Measurements from ENCODE around the gene CCR8. TPM values are rescaled to one million over a fixed set of nuclear protein-coding genes. Genes with fewer than 3 reads are reported as not detected.
"Not testable (repeated sequence)": the region's sequence is repeated elsewhere in the genome, so short reads cannot be mapped to it uniquely, and the experiment has no call there.

CCR8 gene
- total RNA-seq, 2 donors from 2014 or later, result not detected

GRCh38 chr3:39315420-39315819, 14.1 kb upstream of the CCR8 start:
- Histone ChIP-seq H3K27ac (no peak overlapping the region), H3K36me3 (no peaks in the 10 kb centered on the region), H3K9me3 (peaks cover 0 to 7% of the 10 kb centered on the region in 2 donors), H3K4me1 (no peaks in the 10 kb centered on the region), H3K4me3 (no peak overlapping the region), H3K27me3 (no peaks in the 10 kb centered on the region)
- TF ChIP-seq CTCF (IDR thresholded peaks at IDR 0.05), result no peak
- DNase-seq (ENCODE audit: low spot score), result no peak

- H3K4me3 ChIP-seq, result no peak overlapping the region
- H3K27me3 ChIP-seq, result no peaks in the 10 kb centered on the region
- H3K9me3 ChIP-seq, result peaks cover 0 to 7% of the 10 kb centered on the region in 2 donors
- H3K27ac ChIP-seq, result no peak overlapping the region
- H3K4me1 ChIP-seq, result no peaks in the 10 kb centered on the region
- DNase-seq (ENCODE audit: low spot score), result no peak
- no peaks in the 10 kb centered on the region for H3K36me3 ChIP-seq
- TF ChIP-seq CTCF (IDR thresholded peaks at IDR 0.05), result no peak
Measured at GRCh38 chr3:39317571-39318169, 11.8 kb upstream of the CCR8 start.

- TF ChIP-seq CTCF (IDR thresholded peaks at IDR 0.05), result no peak
- Histone ChIP-seq H3K4me1 (no peaks in the 10 kb centered on the region), H3K36me3 (no peaks in the 10 kb centered on the region), H3K4me3 (no peak overlapping the region), H3K27ac (no peak overlapping the region), H3K9me3 (peaks cover 0 to 7% of the 10 kb centered on the region in 2 donors), H3K27me3 (no peaks in the 10 kb centered on the region)
- DNase-seq (ENCODE audit: low spot score), result no peak
Measured at GRCh38 chr3:39318301-39318700, 11.2 kb upstream of the CCR8 start.

- H3K27ac ChIP-seq, result no peak overlapping the region
- TF ChIP-seq CTCF (IDR thresholded peaks at IDR 0.05), result no peak
- no peak overlapping the region for H3K4me3 ChIP-seq
- no peaks in the 10 kb centered on the region for H3K4me1 ChIP-seq
- H3K9me3 ChIP-seq, result peaks cover 0 to 6% of the 10 kb centered on the region in 2 donors
- H3K36me3 ChIP-seq, result no peaks in the 10 kb centered on the region
- no peak for DNase-seq (ENCODE audit: low spot score)
- H3K27me3 ChIP-seq, result no peaks in the 10 kb centered on the region
Measured at GRCh38 chr3:39319249-39319648, 10.3 kb upstream of the CCR8 start.

- not testable (repeated sequence) for H3K27me3 ChIP-seq; H3K27ac ChIP-seq; DNase-seq (ENCODE audit: low spot score); H3K36me3 ChIP-seq; H3K4me1 ChIP-seq; H3K4me3 ChIP-seq; H3K9me3 ChIP-seq
Measured at GRCh38 chr3:39321574-39321983, 7.9 kb upstream of the CCR8 start.

GRCh38 chr3:39322209-39322715, 7.2 kb upstream of the CCR8 start:
- not testable (repeated sequence) for H3K27ac ChIP-seq; DNase-seq (ENCODE audit: low spot score); H3K9me3 ChIP-seq; H3K36me3 ChIP-seq; H3K4me3 ChIP-seq; H3K4me1 ChIP-seq; H3K27me3 ChIP-seq

GRCh38 chr3:39322936-39323335, 6.6 kb upstream of the CCR8 start:
- no peak overlapping the region for H3K4me3 ChIP-seq
- no peak for TF ChIP-seq CTCF (IDR thresholded peaks at IDR 0.05)
- H3K36me3 ChIP-seq, result no peaks in the 10 kb centered on the region
- no peaks in the 10 kb centered on the region for H3K4me1 ChIP-seq
- H3K27me3 ChIP-seq, result no peaks in the 10 kb centered on the region
- H3K9me3 ChIP-seq, result no peaks in the 10 kb centered on the region
- no peak overlapping the region for H3K27ac ChIP-seq
- DNase-seq (ENCODE audit: low spot score), result no peak

Data from right atrium auricular region (tissue), 2 donors.